Cardiac muscle cell (in vitro differentiated cells and primary cell): ENCODE results near the gene NR2E3. TPM values are rescaled to one million over a fixed set of nuclear protein-coding genes. Genes with fewer than 3 reads are reported as not detected.
"Not testable (repeated sequence)": the region's sequence is repeated elsewhere in the genome, so short reads cannot be mapped to it uniquely, and the experiment has no call there.

Source experiments
- DNase-seq, 2 donors: peaks; one replicate each; pipeline versions ENCODE4 v3.0.0 to v3.0.0-alpha.2; 2010 to 2017; ENCODE audit warnings: low read depth in 1 of 2, low spot score in 1 of 2
- H3K27ac ChIP-seq: fragments of 200-600 bp; sonication (generic); 2 replicates; pipeline ENCODE4 v1.5.1; 2016
- H3K27me3 ChIP-seq: fragments of 200-600 bp; sonication (generic); 2 replicates; pipeline ENCODE4 v1.6.0; 2016; ENCODE audit warnings: control low read depth
- H3K36me3 ChIP-seq: fragments of 200-600 bp; sonication (generic); 2 replicates; pipeline ENCODE4 v1.5.1; 2016; ENCODE audit warnings: control low read depth
- H3K4me1 ChIP-seq: fragments of 200-600 bp; sonication (generic); 2 replicates; pipeline ENCODE4 v1.8.1; 2017; ENCODE audit warnings: low read depth, mild to moderate bottlenecking, mixed run types
- H3K4me3 ChIP-seq: fragments of 200-600 bp; sonication (generic); 2 replicates; pipeline ENCODE4 v1.5.1; 2016; ENCODE audit warnings: mild to moderate bottlenecking
- H3K9me3 ChIP-seq: fragments of 200-600 bp; sonication (generic); 2 replicates; pipeline ENCODE4 v1.5.1; 2017; ENCODE audit warnings: low read depth, mild to moderate bottlenecking, control low read depth
- polyA plus RNA-seq: library from polyadenylated mRNA; unstranded; fragments of >200 nt; fragmentation: Nextera tagmentation; extraction: Ambion mirVana; gene quantifications from 2 replicates; pipeline ENCODE4 v1.2.1, GENCODE V29; 2016
- total RNA-seq: library from RNA; depleted of rRNA; stranded (reverse); fragments of >200 nt; gene quantifications from 2 replicates; pipeline ENCODE4 v1.2.3, GENCODE V29; 2016
- TF ChIP-seq, protein P1 (sequence below): IDR thresholded peaks from 2 replicates; pipeline ENCODE4 v1.5.1; 2012; ENCODE audit warnings: low read depth, mild to moderate bottlenecking, low read length

Gene NR2E3
- total and polyA plus RNA-seq, 2 experiments from 2014 or later: 0.09 TPM; not detected in 1

DNA sequence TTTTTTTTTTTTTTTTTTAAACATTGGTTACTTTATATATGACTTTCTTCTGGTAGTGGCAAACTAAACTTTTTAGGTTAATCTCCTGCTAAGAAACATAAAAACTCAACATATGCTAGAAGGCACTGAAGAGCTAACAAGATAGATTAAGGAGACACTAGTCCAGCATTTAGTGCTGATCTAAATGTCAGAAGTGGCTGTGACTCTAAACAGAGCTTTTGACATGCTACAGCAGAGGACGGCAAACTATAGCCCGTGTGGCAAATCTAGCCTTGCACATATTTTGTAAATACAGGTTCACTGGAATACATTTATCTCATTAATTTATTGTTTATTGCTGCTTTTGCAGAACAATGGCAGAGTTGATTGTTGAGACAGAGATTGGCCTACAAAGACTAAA is 20.6 kb downstream of the NR2E3 start:
- Histone ChIP-seq H3K4me3 (no peak overlapping the region), H3K9me3 (no peaks in the 10 kb centered on the region), H3K27ac (peak overlapping the region; percentile 70), H3K27me3 (no peaks in the 10 kb centered on the region), H3K4me1 (peaks cover 18% of the 10 kb centered on the region), H3K36me3 (peaks cover 13% of the 10 kb centered on the region)
- peak in 1 of 2 donors; percentile 50 for DNase-seq
- TF ChIP-seq, protein P1, sequence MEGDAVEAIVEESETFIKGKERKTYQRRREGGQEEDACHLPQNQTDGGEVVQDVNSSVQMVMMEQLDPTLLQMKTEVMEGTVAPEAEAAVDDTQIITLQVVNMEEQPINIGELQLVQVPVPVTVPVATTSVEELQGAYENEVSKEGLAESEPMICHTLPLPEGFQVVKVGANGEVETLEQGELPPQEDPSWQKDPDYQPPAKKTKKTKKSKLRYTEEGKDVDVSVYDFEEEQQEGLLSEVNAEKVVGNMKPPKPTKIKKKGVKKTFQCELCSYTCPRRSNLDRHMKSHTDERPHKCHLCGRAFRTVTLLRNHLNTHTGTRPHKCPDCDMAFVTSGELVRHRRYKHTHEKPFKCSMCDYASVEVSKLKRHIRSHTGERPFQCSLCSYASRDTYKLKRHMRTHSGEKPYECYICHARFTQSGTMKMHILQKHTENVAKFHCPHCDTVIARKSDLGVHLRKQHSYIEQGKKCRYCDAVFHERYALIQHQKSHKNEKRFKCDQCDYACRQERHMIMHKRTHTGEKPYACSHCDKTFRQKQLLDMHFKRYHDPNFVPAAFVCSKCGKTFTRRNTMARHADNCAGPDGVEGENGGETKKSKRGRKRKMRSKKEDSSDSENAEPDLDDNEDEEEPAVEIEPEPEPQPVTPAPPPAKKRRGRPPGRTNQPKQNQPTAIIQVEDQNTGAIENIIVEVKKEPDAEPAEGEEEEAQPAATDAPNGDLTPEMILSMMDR: no peak

DNA sequence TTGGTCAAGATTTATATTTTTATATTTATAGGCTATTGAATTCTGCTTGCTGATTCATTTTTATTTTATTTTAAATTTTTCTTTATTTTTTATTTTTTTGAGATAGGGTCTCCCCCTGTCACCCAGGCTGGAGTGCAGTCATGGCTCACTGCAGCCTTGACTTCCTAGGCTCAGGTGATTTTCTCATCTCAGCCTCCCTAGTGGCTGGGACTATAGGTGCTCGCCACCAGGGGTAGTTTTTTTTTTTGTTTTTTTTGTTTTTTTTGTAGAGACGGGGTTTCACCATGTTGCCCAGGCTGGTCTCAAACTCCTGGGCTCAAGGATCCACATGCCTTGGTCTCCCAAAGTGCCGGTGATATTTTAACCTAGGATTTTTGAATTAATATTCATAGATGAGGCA is 31.2 kb downstream of the NR2E3 start:
- no peak overlapping the region for H3K4me3 ChIP-seq
- TF ChIP-seq, protein P1: no peak
- no peak for DNase-seq
- H3K36me3 ChIP-seq: peaks cover 13% of the 10 kb centered on the region
- no peak overlapping the region for H3K27ac ChIP-seq
- H3K27me3 ChIP-seq: no peaks in the 10 kb centered on the region
- H3K9me3 ChIP-seq: no peaks in the 10 kb centered on the region
- peaks cover 16% of the 10 kb centered on the region for H3K4me1 ChIP-seq

DNA sequence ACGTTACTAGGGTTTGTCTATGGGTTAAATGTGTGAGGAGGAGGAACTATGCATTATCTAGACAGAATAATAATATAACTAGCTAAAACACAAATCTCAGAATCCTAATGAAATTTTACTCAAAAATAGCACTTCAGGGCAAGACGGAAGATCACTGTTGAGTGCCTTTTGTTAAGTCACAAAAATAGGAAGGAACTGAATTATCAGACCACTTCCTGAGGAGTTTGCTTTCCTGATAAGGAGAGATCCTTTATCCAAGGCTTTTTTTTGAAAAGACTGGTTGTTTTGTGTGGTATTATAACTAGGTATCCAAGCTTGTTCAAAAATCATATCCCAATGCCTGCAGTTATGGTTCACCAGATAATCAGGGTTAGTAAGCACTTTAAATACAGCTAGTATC is 34.6 kb downstream of the NR2E3 start:
- Histone ChIP-seq H3K36me3 (peaks cover 35% of the 10 kb centered on the region), H3K9me3 (no peaks in the 10 kb centered on the region), H3K4me3 (no peak overlapping the region), H3K27me3 (no peaks in the 10 kb centered on the region), H3K27ac (no peak overlapping the region), H3K4me1 (peaks cover 5% of the 10 kb centered on the region)
- TF ChIP-seq, protein P1: no peak
- no peak for DNase-seq

DNA sequence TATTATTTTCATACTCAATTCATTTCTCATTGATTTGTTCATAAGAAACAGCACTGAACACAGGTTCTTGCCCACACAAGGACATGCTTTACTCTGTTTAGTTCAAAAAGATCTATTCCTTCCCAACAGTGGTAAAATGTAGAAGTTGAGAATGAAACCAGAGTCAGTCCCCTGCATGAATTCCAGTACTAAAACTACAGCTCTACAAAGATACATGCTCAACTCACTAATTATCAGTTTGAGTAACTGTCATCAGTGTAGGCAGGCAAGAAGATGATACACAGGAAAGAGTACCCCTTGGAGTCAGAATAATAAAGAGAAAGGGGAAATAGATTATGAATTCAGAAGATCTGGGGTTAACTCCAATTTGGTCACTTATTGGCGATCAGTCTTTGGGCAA is 43.2 kb downstream of the NR2E3 start:
- Histone ChIP-seq H3K4me1 (no peaks in the 10 kb centered on the region), H3K9me3 (no peaks in the 10 kb centered on the region), H3K4me3 (no peak overlapping the region), H3K27me3 (no peaks in the 10 kb centered on the region), H3K27ac (no peak overlapping the region), H3K36me3 (peaks cover 32% of the 10 kb centered on the region)
- no peak for DNase-seq
- TF ChIP-seq, protein P1: no peak

DNA sequence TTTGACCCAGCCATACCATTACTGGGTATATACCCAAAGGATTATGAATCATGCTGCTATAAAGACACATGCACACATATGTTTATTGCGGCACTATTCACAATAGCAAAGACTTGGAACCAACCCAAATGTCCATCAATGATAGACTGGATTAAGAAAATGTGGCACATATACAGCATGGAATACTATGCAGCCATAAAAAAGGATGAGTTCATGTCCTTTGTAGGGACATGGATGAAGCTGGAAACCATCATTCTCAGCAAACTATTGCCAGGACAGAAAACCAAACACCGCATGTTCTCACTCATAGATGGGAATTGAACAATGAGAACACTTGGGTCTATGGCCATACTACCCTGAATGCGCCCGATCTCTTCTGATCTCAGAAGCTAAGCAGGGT is 47.9 kb downstream of the NR2E3 start:
- not testable (repeated sequence) for H3K27ac ChIP-seq, H3K9me3 ChIP-seq, H3K4me3 ChIP-seq, H3K27me3 ChIP-seq, DNase-seq, H3K4me1 ChIP-seq
- peaks cover 10% of the 10 kb centered on the region for H3K36me3 ChIP-seq
